Heart left ventricle (tissue), 16 donors: Measurements from ENCODE around the gene PROK2. TPM values are rescaled to one million over a fixed set of nuclear protein-coding genes. Genes with fewer than 3 reads are reported as not detected.

ENCODE experiments used
- ATAC-seq, 4 donors: fragments of 200-7000 bp; cut with Tn5 transposase; one replicate each; pipeline ENCODE4 v1.9.1; 2020 to 2022; ENCODE audit warnings: moderate library complexity in 4 of 4, mild to moderate bottlenecking in 3 of 4, moderate number of reproducible peaks in 1 of 4
- DNase-seq, 5 donors: peaks; one replicate each; pipeline ENCODE4 v3.0.0-alpha.2; 2020
- H3K27ac ChIP-seq, 12 donors: fragments of 200-600 bp; sonication (generic) in 4 of 12; one replicate each; pipeline versions ENCODE4 v1.5.0 to v1.8.0; 2016 to 2022; ENCODE audit warnings: mild to moderate bottlenecking in 2 of 12
- H3K27me3 ChIP-seq, 9 donors: fragments of 200-600 bp; sonication (generic) in 2 of 9; one replicate each; pipeline versions ENCODE4 v1.5.1 to v1.8.0; 2016 to 2022; ENCODE audit warnings: mild to moderate bottlenecking in 3 of 9
- H3K36me3 ChIP-seq, 9 donors: fragments of 200-600 bp; sonication (generic) in 2 of 9; one replicate each; pipeline versions ENCODE4 v1.5.0 to v1.8.0; 2018 to 2022; ENCODE audit warnings: mild to moderate bottlenecking in 2 of 9
- H3K4me1 ChIP-seq, 12 donors: fragments of 200-600 bp; sonication (generic) in 4 of 12; one replicate each; pipeline versions ENCODE4 v1.5.0 to v1.8.0; 2016 to 2022; ENCODE audit warnings: mild to moderate bottlenecking in 3 of 12
- H3K4me3 ChIP-seq, 12 donors: fragments of 200-600 bp; sonication (generic) in 4 of 12; one replicate each; pipeline versions ENCODE4 v1.5.0 to v1.8.0; 2017 to 2022; ENCODE audit warnings: mild to moderate bottlenecking in 9 of 12, moderate library complexity in 4 of 12
- H3K9me3 ChIP-seq, 12 donors: fragments of 200-600 bp; sonication (generic) in 4 of 12; one replicate each; pipeline versions ENCODE4 v1.5.0 to v1.8.0; 2016 to 2022; ENCODE audit warnings: mild to moderate bottlenecking in 1 of 12
- CTCF ChIP-seq, 12 donors: fragments of 200-600 bp; sonication (generic) in 4 of 12; IDR thresholded peaks; one replicate each; pipeline versions ENCODE4 v1.5.0 to v1.8.0; 2018 to 2022; ENCODE audit warnings: antibody characterized with exemption in 12 of 12, mild to moderate bottlenecking in 5 of 12
- POLR2A ChIP-seq, 2 donors: fragments of 450-650 bp; IDR thresholded peaks; one replicate each; pipeline ENCODE4 v1.6.1; 2017; ENCODE audit warnings: antibody characterized with exemption in 2 of 2, mild to moderate bottlenecking in 2 of 2, moderate library complexity in 2 of 2
- WGBS, 4 donors: extraction: QIAGEN DNeasy Blood & Tissue Kit in 2 of 4; methylation state at CpG; one replicate each; pipeline versions ENCODE4 v1.1.5 to v1.1.7; 2013 to 2018; 5-methylcytosine and 5-hydroxymethylcytosine counted together
- intact Hi-C, 10 donors: fragments of 100-400 bp; cut with DNase I; formaldehyde crosslinking; loops; one replicate each; pipeline versions ENCODE4 v1.11.1 to v1.14.2; 2022
- polyA plus RNA-seq, 2 donors: library from polyadenylated mRNA; stranded (reverse); fragments of 200-250 nt; gene quantifications; one replicate each; pipeline ENCODE4 v1.2.3, GENCODE V29; 2013
- total RNA-seq, 9 donors: library from RNA; depleted of rRNA in 2 of 9; stranded (reverse); fragments of >200 nt in 2 of 9; fragmentation: NEBNext Ultra II Directional in 3 of 9; extraction: Animal tissue kit (Norgen Biotek cat#: 25700) in 3 of 9; gene quantifications; one replicate each; pipeline versions ENCODE4 v1.1.0 to v1.2.4, GENCODE V29; 2016 to 2023
- donor health status: ischemic (EF 13 %, LVEDD 7.1; RV severe dilation, severe dysfunction).
- donor health status: healthy with polysubstance abuse.
- donor health status: DM: no; HTN: yes; CAD: no.
- donor health status: DM: no; HTN: no; CAD: no.
- donor health status: ischemic (EF 25% LVEDD 6.9; RV normal size, moderate dysfunction).
- donor health status: ischemic (EF 25% LVEDD 5.7; RV mildly dilated, moderate dysfunction).
- donor health status: healthy.
- donor health status: DM: yes; HTN: yes; CAD: no.
- donor health status: ischemic (EF 35%, LVEDD 5.7; RV mildly dilated, moderate dysfunction).
- donor health status: nonischemic (EF 11% LVEDD 7.7; RV severe dilation, severe dysfunction).
- donor health status: DM: yes; HTN: yes; CAD: no.
- donor health status: PGD.
- donor health status: ischemic (EF 29% LVEDD 5.4; RV normal size, mild dysfunction).
- donor health status: nonischemic (EF 23%, LVEDD 6.1; RV moderate dilation, normal function).

Gene PROK2
- total and polyA plus RNA-seq, 11 donors = 0.17 to 0.49 (median 0.25) TPM; not detected in 4

- H3K27me3 ChIP-seq = peaks cover 0 to 70% (median 0%) of the 10 kb centered on the region in 9 donors
- TF ChIP-seq CTCF (IDR thresholded peaks at IDR 0.05) (no peak), POLR2A (IDR thresholded peaks at IDR 0.05) (no peak)
- intact Hi-C loops = no loop called here
- H3K36me3 ChIP-seq = no peaks in the 10 kb centered on the region
- H3K4me3 ChIP-seq = no peak overlapping the region
- H3K27ac ChIP-seq = no peak overlapping the region
- ATAC-seq = no peak
- no peak for DNase-seq
- H3K9me3 ChIP-seq = no peaks in the 10 kb centered on the region
- WGBS, 4 donors = 65 to 84% (median 76%) methylated on average over 5 of the region's 5 CpGs
- no peaks in the 10 kb centered on the region for H3K4me1 ChIP-seq
These were observed 13.8 kb downstream of the PROK2 start for GRCh38 chr3:71771126-71771525.

- H3K36me3 ChIP-seq = no peaks in the 10 kb centered on the region
- H3K27ac ChIP-seq = no peak overlapping the region
- no peak for TF ChIP-seq CTCF (IDR thresholded peaks at IDR 0.05)
- no peak for TF ChIP-seq POLR2A (IDR thresholded peaks at IDR 0.05)
- no peak for ATAC-seq
- no peak for DNase-seq
- H3K4me3 ChIP-seq = no peak overlapping the region
- H3K4me1 ChIP-seq = no peaks in the 10 kb centered on the region
- 63 to 69% (median 67%) methylated on average over 5 of the region's 5 CpGs for WGBS, 4 donors
- H3K9me3 ChIP-seq = no peaks in the 10 kb centered on the region
- H3K27me3 ChIP-seq = peaks cover 0 to 46% (median 4%) of the 10 kb centered on the region in 9 donors
- intact Hi-C loops = no loop called here
These were observed 21.5 kb downstream of the PROK2 start for GRCh38 chr3:71763426-71763825.

- H3K9me3 ChIP-seq = no peaks in the 10 kb centered on the region
- H3K27me3 ChIP-seq = peaks cover 0 to 56% (median 4%) of the 10 kb centered on the region in 9 donors
- no peak for ATAC-seq
- WGBS, 4 donors = 76 to 88% (median 82%) methylated on average over 1 of the region's 1 CpG
- TF ChIP-seq CTCF (IDR thresholded peaks at IDR 0.05) (no peak), POLR2A (IDR thresholded peaks at IDR 0.05) (no peak)
- DNase-seq = no peak
- H3K4me1 ChIP-seq = peaks cover 0 to 4% (median 0%) of the 10 kb centered on the region in 12 donors
- intact Hi-C loops = no loop called here
- no peak overlapping the region for H3K27ac ChIP-seq
- H3K36me3 ChIP-seq = no peaks in the 10 kb centered on the region
- no peak overlapping the region for H3K4me3 ChIP-seq
These were observed 24.8 kb downstream of the PROK2 start for GRCh38 chr3:71760140-71760539.

GRCh38 chr3:71759401-71759800, 25.5 kb downstream of the PROK2 start:
- peak in 1 of 4 donors; percentile 38 for ATAC-seq
- no peak overlapping the region for H3K4me3 ChIP-seq
- peaks cover 0 to 5% (median 0%) of the 10 kb centered on the region in 12 donors for H3K4me1 ChIP-seq
- no peak overlapping the region for H3K27ac ChIP-seq
- intact Hi-C loops = no loop called here
- H3K36me3 ChIP-seq = no peaks in the 10 kb centered on the region
- no peak for DNase-seq
- H3K9me3 ChIP-seq = no peaks in the 10 kb centered on the region
- 70 to 76% (median 76%) methylated on average over 5 of the region's 5 CpGs for WGBS, 4 donors
- H3K27me3 ChIP-seq = peaks cover 0 to 55% (median 8%) of the 10 kb centered on the region in 9 donors
- TF ChIP-seq CTCF (IDR thresholded peaks at IDR 0.05) = no peak
